ENCODE data around the gene TBC1D22A. TPM values are rescaled to one million over a fixed set of nuclear protein-coding genes. Genes with fewer than 3 reads are reported as not detected.
A peak's percentile ranks its signal among the peaks of the same experiment; 100 is the strongest.

The TBC1D22A gene
- total and polyA plus RNA-seq, 2 experiments from 2014 or later = 9.6 to 13.3 TPM

- Histone ChIP-seq H3K36me3 (ENCODE audit: insufficient read depth) (no peaks in the 10 kb centered on the region), H3K27ac (ENCODE audit: low read depth) (no peak overlapping the region), H3F3A (replicated peaks; ENCODE audit: low read depth) (no peaks in the 10 kb centered on the region), H3K79me2 (replicated peaks; ENCODE audit: insufficient read depth) (0 out of 2 replicates have a peak, but pooled peaks cover 4% of the 10 kb centered on the region), H3K4me2 (no peak overlapping the region), H3K4me1 (ENCODE audit: insufficient read depth) (no peaks in the 10 kb centered on the region), H3K9me2 (ENCODE audit: insufficient read depth) (no peaks in the 10 kb centered on the region), H2AFZ (no peak overlapping the region), H4K20me1 (replicated peaks; ENCODE audit: insufficient read depth) (no peaks in the 10 kb centered on the region; the same call in 1 of the 2 replicates), H3K27me3 (ENCODE audit: insufficient read depth) (no peaks in the 10 kb centered on the region), H3K4me3 (no peak overlapping the region)
- Mint-ChIP-seq H3K27me3 (ENCODE audit: insufficient read depth, low read depth, poor library complexity) (no peaks in the 10 kb centered on the region), H3K4me3 (no peak overlapping the region), H3K36me3 (ENCODE audit: low read depth) (peaks cover 14% of the 10 kb centered on the region), H3K9me3 (no peaks in the 10 kb centered on the region), H3K27ac (no peak overlapping the region), H3K4me1 (0 out of 3 replicates have a peak, but pooled peaks cover 1% of the 10 kb centered on the region)
- DNase-seq (ENCODE audit: low spot score) (no peak), ATAC-seq (no peak)
- 0 out of 4 replicates have a peak, but pooled peaks of 1 of the 2 experiments have one; percentile 3 for TF ChIP-seq CTCF (conservative IDR thresholded peaks at IDR 0.05; ENCODE audit: low read depth in 2 of 2)
- TF ChIP-seq EZH2phosphoT487 (IDR thresholded peaks at IDR 0.05; ENCODE audit: unreplicated experiment) = no peak
Observed at GRCh38 chr22:46896568-46897245, 134.3 kb downstream of the TBC1D22A start.

GRCh38 chr22:46897246-46897623, 134.8 kb downstream of the TBC1D22A start:
- Mint-ChIP-seq H3K4me1 (peaks cover 6% of the 10 kb centered on the region; the same call in 2 of the 3 replicates), H3K27me3 (ENCODE audit: insufficient read depth, low read depth, poor library complexity) (no peaks in the 10 kb centered on the region), H3K9me3 (no peaks in the 10 kb centered on the region), H3K27ac (no peak overlapping the region), H3K36me3 (ENCODE audit: low read depth) (peaks cover 14% of the 10 kb centered on the region), H3K4me3 (no peak overlapping the region)
- no peaks in the 10 kb centered on the region for H3K4me1 ChIP-seq (ENCODE audit: insufficient read depth)
- H2AFZ ChIP-seq = no peak overlapping the region
- H3K79me2 ChIP-seq (replicated peaks; ENCODE audit: insufficient read depth) = 0 out of 2 replicates have a peak, but pooled peaks cover 4% of the 10 kb centered on the region
- no peaks in the 10 kb centered on the region for H3K9me2 ChIP-seq (ENCODE audit: insufficient read depth)
- no peaks in the 10 kb centered on the region for H3K36me3 ChIP-seq (ENCODE audit: insufficient read depth)
- no peak for DNase-seq (ENCODE audit: low spot score)
- H4K20me1 ChIP-seq (replicated peaks; ENCODE audit: insufficient read depth) = no peaks in the 10 kb centered on the region; the same call in 1 of the 2 replicates
- no peaks in the 10 kb centered on the region for H3K27me3 ChIP-seq (ENCODE audit: insufficient read depth)
- ATAC-seq = no peak
- H3F3A ChIP-seq (replicated peaks; ENCODE audit: low read depth) = no peaks in the 10 kb centered on the region
- H3K27ac ChIP-seq (ENCODE audit: low read depth) = no peak overlapping the region
- no peak overlapping the region for H3K4me2 ChIP-seq
- no peak overlapping the region for H3K4me3 ChIP-seq
- TF ChIP-seq NANOG (IDR thresholded peaks at IDR 0.05; ENCODE audit: borderline replicate concordance) (no peak), ETS1 (IDR thresholded peaks at IDR 0.05) (no peak), ZNF331 (CRISPR knock-in tag; IDR thresholded peaks at IDR 0.05; ENCODE audit: low read depth) (no peak), REST (IDR thresholded peaks at IDR 0.05; ENCODE audit: unreplicated experiment) (no peak), STAT1 (IDR thresholded peaks at IDR 0.05; ENCODE audit: unreplicated experiment) (no peak), ZNF462 (CRISPR knock-in tag; IDR thresholded peaks at IDR 0.05) (no peak)
